Endodermal cell (in vitro differentiated cells): ENCODE results near the gene CLSTN2. TPM values are rescaled to one million over a fixed set of nuclear protein-coding genes. Genes with fewer than 3 reads are reported as not detected.

Experiments
- DNase-seq: peaks from one replicate; pipeline ENCODE4 v3.0.0-alpha.2; 2017
- H3K27ac ChIP-seq: 2 replicates; pipeline ENCODE4 v1.5.1; 2013; ENCODE audit warnings: mild to moderate bottlenecking, low read depth, low read length, moderate library complexity
- H3K27me3 ChIP-seq: 2 replicates; pipeline ENCODE4 v1.6.1; 2013; ENCODE audit warnings: mild to moderate bottlenecking, low read length, moderate library complexity; ENCODE audit not compliant: insufficient read depth, control insufficient read depth, poor library complexity, severe bottlenecking
- H3K36me3 ChIP-seq: 2 replicates; pipeline ENCODE4 v1.7.0; 2013; ENCODE audit warnings: mild to moderate bottlenecking, low read length, moderate library complexity; ENCODE audit not compliant: control insufficient read depth, insufficient read depth
- H3K4me1 ChIP-seq: one replicate; pipeline ENCODE4 v1.7.0; 2013; ENCODE audit warnings: low read length; ENCODE audit not compliant: control insufficient read depth, insufficient read depth
- H3K4me3 ChIP-seq: 2 replicates; pipeline ENCODE4 v1.5.1; 2013; ENCODE audit warnings: mild to moderate bottlenecking, low read length, moderate library complexity
- H3K9ac ChIP-seq: 2 replicates; pipeline ENCODE4 v1.6.1; 2013; ENCODE audit warnings: mild to moderate bottlenecking, low read length, moderate library complexity; ENCODE audit not compliant: poor library complexity, severe bottlenecking; ENCODE audit errors: extremely low read depth
- H3K9me3 ChIP-seq: 2 replicates; pipeline ENCODE4 v1.6.1; 2013; ENCODE audit warnings: mild to moderate bottlenecking, low read length, moderate library complexity; ENCODE audit not compliant: control insufficient read depth
- H3K27ac Mint-ChIP-seq: 2 replicates; pipeline ENCODE4 v1.8.0; 2020; ENCODE audit warnings: mixed read lengths
- H3K27me3 Mint-ChIP-seq: 2 replicates; pipeline ENCODE4 v1.8.0; 2021; ENCODE audit warnings: mild to moderate bottlenecking, mixed read lengths; ENCODE audit not compliant: insufficient read depth
- H3K36me3 Mint-ChIP-seq: 2 replicates; pipeline ENCODE4 v1.8.0; 2020; ENCODE audit warnings: low read depth, mixed read lengths
- H3K4me1 Mint-ChIP-seq: 2 replicates; pipeline ENCODE4 v1.8.0; 2020; ENCODE audit warnings: mixed read lengths
- H3K4me3 Mint-ChIP-seq: 2 replicates; pipeline ENCODE4 v1.8.0; 2020; ENCODE audit warnings: mild to moderate bottlenecking, moderate library complexity, mixed read lengths
- H3K9me3 Mint-ChIP-seq: 2 replicates; pipeline ENCODE4 v1.8.0; 2020; ENCODE audit warnings: mild to moderate bottlenecking, mixed read lengths
- WGBS, 2 experiments: methylation state at CpG; one replicate each; pipeline versions ENCODE4 v1.1.5 to v1.1.7; 2013; ENCODE audit warnings: missing lambda C conversion rate in 2 of 2, mixed read lengths in 1 of 2; ENCODE audit not compliant: insufficient coverage in 1 of 2, insufficient read length in 1 of 2; 5-methylcytosine and 5-hydroxymethylcytosine counted together
- total RNA-seq, 2 donors: library from RNA; stranded (reverse); fragmentation: NEBNext Ultra II Directional in 1 of 2; extraction: Animal tissue kit (Norgen Biotek cat#: 25700) in 1 of 2; gene quantifications; 2 replicates in 1 of 2; 3 replicates in 1 of 2; pipeline ENCODE4 v1.2.1, GENCODE V29; 2021
- TF ChIP-seq, protein P1 (sequence below): fragments of 200-600 bp; sonication (generic); conservative IDR thresholded peaks from 2 replicates; pipeline ENCODE4 v1.5.0; 2021; ENCODE audit warnings: antibody characterized with exemption, mild to moderate bottlenecking

Gene CLSTN2
- total RNA-seq, 2 donors from 2014 or later: 0.13 to 0.42 TPM

DNA sequence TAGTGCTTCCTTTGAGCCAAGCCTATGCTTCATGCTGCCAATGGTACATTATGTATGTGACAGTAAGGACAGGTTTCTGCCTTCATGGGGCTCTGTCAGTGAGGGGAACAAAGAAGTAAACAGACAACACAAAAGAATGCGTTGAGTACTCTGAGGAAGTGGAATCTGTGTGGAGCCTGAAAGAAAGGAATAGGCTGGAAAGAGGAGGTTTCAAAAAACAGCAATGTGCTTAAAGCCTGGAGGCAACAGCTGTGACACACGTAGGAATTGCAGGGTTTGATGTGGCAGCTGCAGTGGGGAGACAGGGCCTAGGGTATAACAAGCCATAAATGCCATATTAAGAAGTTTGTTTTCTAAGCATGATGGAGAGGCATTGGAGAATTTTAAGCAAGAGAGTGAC lies 316.7 kb downstream of the CLSTN2 start:
- Mint-ChIP-seq H3K9me3 (no peaks in the 10 kb centered on the region), H3K27me3 (no peaks in the 10 kb centered on the region), H3K4me3 (no peak overlapping the region), H3K36me3 (no peaks in the 10 kb centered on the region), H3K4me1 (peaks cover 22% of the 10 kb centered on the region), H3K27ac (no peak overlapping the region)
- no peak for DNase-seq
- Histone ChIP-seq H3K9me3 (no peaks in the 10 kb centered on the region), H3K9ac (no peak overlapping the region), H3K4me3 (no peak overlapping the region), H3K27ac (peak overlapping the region; percentile 39), H3K27me3 (no peaks in the 10 kb centered on the region), H3K4me1 (peaks cover 16% of the 10 kb centered on the region), H3K36me3 (no peaks in the 10 kb centered on the region)
- TF ChIP-seq, protein P1, sequence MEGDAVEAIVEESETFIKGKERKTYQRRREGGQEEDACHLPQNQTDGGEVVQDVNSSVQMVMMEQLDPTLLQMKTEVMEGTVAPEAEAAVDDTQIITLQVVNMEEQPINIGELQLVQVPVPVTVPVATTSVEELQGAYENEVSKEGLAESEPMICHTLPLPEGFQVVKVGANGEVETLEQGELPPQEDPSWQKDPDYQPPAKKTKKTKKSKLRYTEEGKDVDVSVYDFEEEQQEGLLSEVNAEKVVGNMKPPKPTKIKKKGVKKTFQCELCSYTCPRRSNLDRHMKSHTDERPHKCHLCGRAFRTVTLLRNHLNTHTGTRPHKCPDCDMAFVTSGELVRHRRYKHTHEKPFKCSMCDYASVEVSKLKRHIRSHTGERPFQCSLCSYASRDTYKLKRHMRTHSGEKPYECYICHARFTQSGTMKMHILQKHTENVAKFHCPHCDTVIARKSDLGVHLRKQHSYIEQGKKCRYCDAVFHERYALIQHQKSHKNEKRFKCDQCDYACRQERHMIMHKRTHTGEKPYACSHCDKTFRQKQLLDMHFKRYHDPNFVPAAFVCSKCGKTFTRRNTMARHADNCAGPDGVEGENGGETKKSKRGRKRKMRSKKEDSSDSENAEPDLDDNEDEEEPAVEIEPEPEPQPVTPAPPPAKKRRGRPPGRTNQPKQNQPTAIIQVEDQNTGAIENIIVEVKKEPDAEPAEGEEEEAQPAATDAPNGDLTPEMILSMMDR: no peak
- 22 to 36% methylated on average over 2 of the region's 2 CpGs for WGBS, 2 experiments

DNA sequence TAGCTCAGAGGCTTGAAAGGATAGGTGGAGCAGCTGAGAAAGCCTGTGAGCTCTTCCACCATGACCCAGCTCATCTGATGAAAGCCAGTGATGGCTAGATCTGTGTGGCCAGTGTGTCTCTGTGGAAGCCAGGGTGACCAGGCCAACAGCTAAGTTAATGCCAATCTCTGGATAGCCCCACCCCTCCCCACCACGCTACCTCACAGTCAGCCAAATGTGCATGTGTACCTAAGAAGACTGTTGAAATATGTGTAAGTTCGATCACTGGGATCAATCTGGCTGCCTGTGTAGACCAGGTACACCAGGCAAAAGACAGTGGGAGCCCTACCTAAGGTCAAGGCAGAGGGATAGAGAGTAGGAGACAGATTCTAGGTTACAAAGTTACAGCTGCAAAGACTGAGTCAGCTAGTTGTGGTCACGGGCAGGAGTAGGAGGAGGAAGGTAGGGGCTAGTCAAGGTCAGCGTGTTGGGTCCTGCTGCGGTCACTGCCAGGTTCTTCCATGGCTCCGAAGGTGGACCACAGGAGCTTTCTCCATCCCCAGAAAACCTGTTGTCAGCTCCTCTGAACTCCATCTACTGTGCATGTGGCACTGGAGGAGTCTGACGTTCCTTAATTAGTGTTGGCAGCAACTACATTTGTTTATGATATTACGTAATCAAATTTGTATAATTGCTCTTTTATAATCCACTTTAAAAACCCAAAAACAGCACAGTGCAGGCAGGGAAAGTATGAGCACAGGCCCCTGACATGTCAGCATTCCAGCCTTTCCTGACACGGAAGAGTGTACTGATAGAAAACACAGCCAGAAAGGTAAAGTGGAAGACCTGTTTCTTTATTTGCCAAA lies 318.0 kb downstream of the CLSTN2 start:
- no peak overlapping the region for H3K27ac ChIP-seq
- H3K9me3 Mint-ChIP-seq: no peaks in the 10 kb centered on the region
- TF ChIP-seq, protein P1: no peak
- no peak overlapping the region for H3K4me3 Mint-ChIP-seq
- H3K27me3 ChIP-seq: no peaks in the 10 kb centered on the region
- WGBS, 2 experiments: 94 to 98% methylated on average over 4 to 9 of the region's 9 CpGs
- no peak overlapping the region for H3K9ac ChIP-seq
- no peak overlapping the region for H3K4me3 ChIP-seq
- DNase-seq: no peak
- H3K4me1 ChIP-seq: peaks cover 8% of the 10 kb centered on the region
- no peak overlapping the region for H3K27ac Mint-ChIP-seq
- no peaks in the 10 kb centered on the region for H3K36me3 ChIP-seq
- H3K36me3 Mint-ChIP-seq: no peaks in the 10 kb centered on the region
- H3K4me1 Mint-ChIP-seq: peaks cover 11% of the 10 kb centered on the region
- H3K9me3 ChIP-seq: no peaks in the 10 kb centered on the region
- H3K27me3 Mint-ChIP-seq: no peaks in the 10 kb centered on the region

DNA sequence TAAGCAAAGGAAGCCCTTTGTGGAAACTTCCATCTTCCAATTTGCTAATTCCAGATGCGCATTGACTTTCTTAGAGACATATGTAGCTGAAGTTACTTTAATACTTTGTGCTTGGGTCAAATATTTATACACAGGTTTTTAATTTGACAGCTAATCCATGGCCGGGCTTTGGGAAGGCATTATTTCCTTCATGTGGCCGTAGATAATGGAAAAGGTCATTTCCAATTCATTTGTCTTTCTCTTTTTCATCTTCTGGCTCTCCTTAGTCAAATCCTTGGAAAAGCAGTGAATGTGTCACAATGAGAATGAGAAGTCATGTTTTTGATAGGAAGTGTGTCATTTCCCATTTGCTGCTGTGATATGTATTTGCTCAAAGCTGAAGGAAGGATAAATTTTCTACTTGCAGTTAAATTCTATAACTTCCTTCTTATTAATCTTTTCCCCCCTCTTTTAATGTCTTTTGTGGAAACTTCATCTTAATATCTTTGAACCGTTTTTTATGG lies 323.3 kb downstream of the CLSTN2 start:
- TF ChIP-seq, protein P1: no peak
- H3K4me3 Mint-ChIP-seq: no peak overlapping the region
- no peak for DNase-seq
- no peaks in the 10 kb centered on the region for H3K36me3 Mint-ChIP-seq
- Histone ChIP-seq H3K27ac (no peak overlapping the region), H3K27me3 (no peaks in the 10 kb centered on the region), H3K4me1 (no peaks in the 10 kb centered on the region), H3K36me3 (no peaks in the 10 kb centered on the region), H3K4me3 (no peak overlapping the region), H3K9me3 (no peaks in the 10 kb centered on the region), H3K9ac (no peak overlapping the region)
- no peaks in the 10 kb centered on the region for H3K27me3 Mint-ChIP-seq
- no peak overlapping the region for H3K27ac Mint-ChIP-seq
- no peaks in the 10 kb centered on the region for H3K9me3 Mint-ChIP-seq
- H3K4me1 Mint-ChIP-seq: no peaks in the 10 kb centered on the region
- WGBS, 2 experiments: 85 to 94% methylated on average over 4 of the region's 4 CpGs
